Liver (tissue), 9 donors: ENCODE measurements around the gene NBAS. TPM values are rescaled to one million over a fixed set of nuclear protein-coding genes. Genes with fewer than 3 reads are reported as not detected.

Experiments
- DNase-seq: peaks from one replicate; pipeline ENCODE4 v3.0.0-alpha.2; 2017; ENCODE audit warnings: low spot score
- H3K27ac ChIP-seq, 2 donors: one replicate each; pipeline ENCODE4 v1.7.0; 2013; ENCODE audit warnings: inconsistent platforms in 2 of 2, low read length in 2 of 2, control low read depth in 1 of 2, low read depth in 1 of 2, mild to moderate bottlenecking in 1 of 2
- H3K27me3 ChIP-seq, 4 donors: one replicate each; pipeline versions ENCODE4 v1.6.1 to v1.7.0; 2013; ENCODE audit warnings: low read length in 3 of 4, inconsistent platforms in 1 of 4, mild to moderate bottlenecking in 1 of 4, moderate library complexity in 1 of 4; ENCODE audit not compliant: control insufficient read depth in 4 of 4, insufficient read depth in 4 of 4
- H3K36me3 ChIP-seq, 4 donors: one replicate each; pipeline versions ENCODE4 v1.6.1 to v1.7.0; 2013; ENCODE audit warnings: low read length in 3 of 4, mild to moderate bottlenecking in 3 of 4, low read depth in 1 of 4, moderate library complexity in 1 of 4; ENCODE audit not compliant: control insufficient read depth in 4 of 4, insufficient read depth in 3 of 4
- H3K4me1 ChIP-seq, 4 donors: one replicate each; pipeline versions ENCODE4 v1.6.1 to v1.7.0; 2013; ENCODE audit warnings: low read length in 3 of 4, mild to moderate bottlenecking in 3 of 4, moderate library complexity in 1 of 4; ENCODE audit not compliant: control insufficient read depth in 4 of 4, insufficient read depth in 4 of 4
- H3K4me3 ChIP-seq, 3 donors: one replicate each; pipeline versions ENCODE4 v1.6.1 to v1.7.0; 2013; ENCODE audit warnings: low read length in 3 of 3, control low read depth in 1 of 3, low read depth in 1 of 3, mild to moderate bottlenecking in 1 of 3
- H3K9ac ChIP-seq, 2 donors: one replicate each; pipeline ENCODE4 v1.7.0; 2013; ENCODE audit warnings: low read length in 2 of 2, mild to moderate bottlenecking in 2 of 2, moderate library complexity in 2 of 2, control low read depth in 1 of 2, low read depth in 1 of 2
- H3K9me3 ChIP-seq, 4 donors: one replicate each; pipeline versions ENCODE4 v1.6.1 to v1.7.0; 2013; ENCODE audit warnings: low read length in 3 of 4; ENCODE audit not compliant: control insufficient read depth in 4 of 4
- ATF3 ChIP-seq: IDR thresholded peaks from 2 replicates; pipeline ENCODE4 v1.6.1; 2016; ENCODE audit warnings: antibody characterized with exemption
- EGR1 ChIP-seq, 2 donors: IDR thresholded peaks; 2 replicates each; pipeline ENCODE4 v1.6.1; 2016 to 2018; ENCODE audit warnings: antibody characterized with exemption in 2 of 2, low read depth in 2 of 2
- FOXA1 ChIP-seq: IDR thresholded peaks from 2 replicates; pipeline ENCODE4 v1.6.1; 2016; ENCODE audit warnings: antibody characterized with exemption
- FOXA2 ChIP-seq: IDR thresholded peaks from 2 replicates; pipeline ENCODE4 v1.6.1; 2016; ENCODE audit warnings: antibody characterized with exemption
- GABPA ChIP-seq, 2 donors: IDR thresholded peaks in 1 of 2; conservative IDR thresholded peaks in 1 of 2; 2 replicates each; pipeline ENCODE4 v1.6.1; 2016; ENCODE audit warnings: antibody characterized with exemption in 2 of 2, mild to moderate bottlenecking in 1 of 2, moderate library complexity in 1 of 2
- HNF4A ChIP-seq, 2 donors: conservative IDR thresholded peaks; 2 replicates each; pipeline ENCODE4 v1.6.1; 2016; ENCODE audit warnings: antibody characterized with exemption in 2 of 2, mild to moderate bottlenecking in 2 of 2
- HNF4G ChIP-seq: IDR thresholded peaks from 2 replicates; pipeline ENCODE4 v1.6.1; 2016; ENCODE audit warnings: antibody characterized with exemption
- JUND ChIP-seq, 2 donors: IDR thresholded peaks; 2 replicates each; pipeline ENCODE4 v1.6.1; 2016; ENCODE audit warnings: antibody characterized with exemption in 2 of 2
- NR2F2 ChIP-seq: IDR thresholded peaks from 2 replicates; pipeline ENCODE4 v1.6.1; 2016; ENCODE audit warnings: antibody characterized with exemption
- RAD21 ChIP-seq, 2 donors: IDR thresholded peaks; 2 replicates each; pipeline ENCODE4 v1.6.1; 2016; ENCODE audit warnings: antibody characterized with exemption in 2 of 2, mild to moderate bottlenecking in 2 of 2
- REST ChIP-seq: IDR thresholded peaks from 2 replicates; pipeline ENCODE4 v1.6.1; 2016; ENCODE audit warnings: antibody characterized with exemption, mild to moderate bottlenecking
- RXRA ChIP-seq, 2 donors: IDR thresholded peaks; 2 replicates each; pipeline ENCODE4 v1.6.1; 2017 to 2018; ENCODE audit warnings: antibody characterized with exemption in 2 of 2, mild to moderate bottlenecking in 1 of 2
- TAF1 ChIP-seq: conservative IDR thresholded peaks from 2 replicates; pipeline ENCODE4 v1.6.1; 2016; ENCODE audit warnings: antibody characterized with exemption, mild to moderate bottlenecking
- WGBS: extraction: QIAGEN DNeasy Blood & Tissue Kit; methylation state at CpG from one replicate; pipeline ENCODE4 v1.1.7; 2013; 5-methylcytosine and 5-hydroxymethylcytosine counted together
- polyA plus RNA-seq, 2 donors: library from polyadenylated mRNA; stranded (reverse) in 1 of 2; unstranded in 1 of 2; fragments of 200-250 nt in 1 of 2; fragments of >200 nt in 1 of 2; fragmentation: Nextera tagmentation in 1 of 2; extraction: Ambion mirVana in 1 of 2; gene quantifications; one replicate each; pipeline versions ENCODE4 v1.2.1 to v1.2.3, GENCODE V29; 2013 to 2015
- total RNA-seq, 2 donors: library from RNA; depleted of rRNA; stranded (reverse); fragments of >200 nt; gene quantifications; one replicate each; pipeline ENCODE4 v1.2.3, GENCODE V29; 2014
- TF ChIP-seq, protein P1 (sequence below): fragments of 150-350 bp; IDR thresholded peaks from 2 replicates; pipeline ENCODE4 v1.5.1; 2017; ENCODE audit warnings: improper control_type of control experiment, low read depth, low read length; ENCODE audit not compliant: missing input control
- donor health status: healthy.
- donor health status: healthy.
- donor health status: healthy.
- donor health status: healthy.
- donor health status: healthy.

Gene NBAS
- total and polyA plus RNA-seq, 4 donors = 10.5 to 40.0 (median 18.9) TPM

DNA sequence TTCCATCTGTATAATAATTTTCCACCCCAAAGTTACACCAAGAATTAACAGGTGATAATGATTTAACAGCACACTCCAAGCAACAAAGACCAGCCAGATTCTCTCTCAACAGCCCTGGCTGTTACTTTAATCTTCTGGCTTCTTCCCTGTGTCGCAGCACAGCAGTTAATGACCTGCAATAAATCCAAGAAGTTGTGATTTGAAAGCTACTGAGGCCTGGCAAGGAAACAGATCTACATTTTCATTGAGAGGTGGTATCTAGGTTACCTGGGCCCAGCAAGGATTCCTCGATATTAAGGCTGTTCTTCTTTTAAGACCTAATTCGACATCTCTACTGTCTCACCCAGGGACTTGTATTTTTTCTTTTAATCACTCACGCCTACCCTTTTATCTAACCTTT is 433.8 kb downstream of the NBAS start:
- Histone ChIP-seq H3K9me3 (no peaks in the 10 kb centered on the region), H3K4me3 (no peak overlapping the region), H3K27me3 (no peaks in the 10 kb centered on the region), H3K9ac (no peak overlapping the region), H3K4me1 (no peaks in the 10 kb centered on the region), H3K36me3 (no peaks in the 10 kb centered on the region), H3K27ac (no peak overlapping the region)
- no peak for DNase-seq
- TF ChIP-seq REST = no peak
- TF ChIP-seq NR2F2 = no peak
- TF ChIP-seq RXRA (IDR thresholded peaks at IDR 0.05) = no peak
- TF ChIP-seq FOXA1 = no peak
- TF ChIP-seq, protein P1, sequence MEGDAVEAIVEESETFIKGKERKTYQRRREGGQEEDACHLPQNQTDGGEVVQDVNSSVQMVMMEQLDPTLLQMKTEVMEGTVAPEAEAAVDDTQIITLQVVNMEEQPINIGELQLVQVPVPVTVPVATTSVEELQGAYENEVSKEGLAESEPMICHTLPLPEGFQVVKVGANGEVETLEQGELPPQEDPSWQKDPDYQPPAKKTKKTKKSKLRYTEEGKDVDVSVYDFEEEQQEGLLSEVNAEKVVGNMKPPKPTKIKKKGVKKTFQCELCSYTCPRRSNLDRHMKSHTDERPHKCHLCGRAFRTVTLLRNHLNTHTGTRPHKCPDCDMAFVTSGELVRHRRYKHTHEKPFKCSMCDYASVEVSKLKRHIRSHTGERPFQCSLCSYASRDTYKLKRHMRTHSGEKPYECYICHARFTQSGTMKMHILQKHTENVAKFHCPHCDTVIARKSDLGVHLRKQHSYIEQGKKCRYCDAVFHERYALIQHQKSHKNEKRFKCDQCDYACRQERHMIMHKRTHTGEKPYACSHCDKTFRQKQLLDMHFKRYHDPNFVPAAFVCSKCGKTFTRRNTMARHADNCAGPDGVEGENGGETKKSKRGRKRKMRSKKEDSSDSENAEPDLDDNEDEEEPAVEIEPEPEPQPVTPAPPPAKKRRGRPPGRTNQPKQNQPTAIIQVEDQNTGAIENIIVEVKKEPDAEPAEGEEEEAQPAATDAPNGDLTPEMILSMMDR = no peak
- no peak for TF ChIP-seq EGR1 (IDR thresholded peaks at IDR 0.05; ENCODE audit: low read depth in 2 of 2)
- no peak for TF ChIP-seq ATF3
- TF ChIP-seq HNF4G = no peak
- no peak for TF ChIP-seq FOXA2
- no peak for TF ChIP-seq RAD21 (IDR thresholded peaks at IDR 0.05)
- no peak for TF ChIP-seq TAF1
- TF ChIP-seq GABPA (IDR thresholded peaks at IDR 0.05 in 1 of 2, conservative IDR thresholded peaks at IDR 0.05 in 1 of 2) = no peak
- no peak for TF ChIP-seq JUND (IDR thresholded peaks at IDR 0.05)
- TF ChIP-seq HNF4A (conservative IDR thresholded peaks at IDR 0.05) = no peak
- WGBS = 73% methylated on average over 4 of the region's 4 CpGs

DNA sequence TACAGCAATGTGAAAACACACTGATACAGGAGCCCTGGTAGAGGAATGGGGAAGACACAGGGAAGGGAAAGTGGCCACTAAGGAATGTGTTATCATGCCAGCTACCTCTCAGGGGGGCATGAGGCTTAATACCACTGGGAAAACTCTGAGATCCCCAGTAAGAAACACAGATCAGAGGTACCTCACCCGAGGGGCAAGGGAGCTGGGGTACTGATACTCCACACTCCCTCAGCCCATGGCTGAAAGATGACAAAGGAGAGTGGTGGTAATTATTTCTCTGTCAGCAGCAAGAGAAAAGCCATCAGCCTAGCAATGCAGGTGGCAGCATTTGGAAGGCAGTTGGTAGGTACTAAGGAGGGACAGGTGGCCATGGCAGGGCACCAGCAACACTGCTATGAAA is 434.8 kb downstream of the NBAS start:
- Histone ChIP-seq H3K4me3 (no peak overlapping the region), H3K27ac (no peak overlapping the region), H3K36me3 (no peaks in the 10 kb centered on the region), H3K4me1 (no peaks in the 10 kb centered on the region), H3K9ac (no peak overlapping the region), H3K27me3 (no peaks in the 10 kb centered on the region), H3K9me3 (no peaks in the 10 kb centered on the region)
- TF ChIP-seq NR2F2 = no peak
- no peak for TF ChIP-seq REST
- no peak for DNase-seq
- 87% methylated on average over 1 of the region's 1 CpG for WGBS
